ENCODE results near the gene COL5A3. TPM values are rescaled to one million over a fixed set of nuclear protein-coding genes. Genes with fewer than 3 reads are reported as not detected.

Gene COL5A3
- total RNA-seq, 4 donors from 2014 or later = 9.8 to 30.8 (median 25.2) TPM

- H3K4me3 ChIP-seq = no peak overlapping the region
- H3K27me3 ChIP-seq = peaks cover 59% of the 10 kb centered on the region
- H3K27ac ChIP-seq = no peak overlapping the region
- no peaks in the 10 kb centered on the region for H3K4me1 ChIP-seq
- no peak for ATAC-seq
- no peaks in the 10 kb centered on the region for H3K9me3 ChIP-seq
- TF ChIP-seq EP300 (IDR thresholded peaks at IDR 0.05) (no peak), CTCF (IDR thresholded peaks at IDR 0.05) (no peak), POLR2A (IDR thresholded peaks at IDR 0.05) (no peak), POLR2AphosphoS5 (IDR thresholded peaks at IDR 0.05) (no peak)
- WGBS, 2 donors (ENCODE audit: low coverage in 1 of 2) = 70 to 82% methylated on average over 2 to 3 of the region's 6 CpGs
- H3K36me3 ChIP-seq = no peaks in the 10 kb centered on the region
These were observed 10.5 kb upstream of the COL5A3 start for GRCh38 chr19:10020851-10021250.

- H3K27ac ChIP-seq = no peak overlapping the region
- no peaks in the 10 kb centered on the region for H3K9me3 ChIP-seq
- no peaks in the 10 kb centered on the region for H3K4me1 ChIP-seq
- H3K27me3 ChIP-seq = peaks cover 67% of the 10 kb centered on the region
- TF ChIP-seq CTCF (IDR thresholded peaks at IDR 0.05) (no peak), POLR2AphosphoS5 (IDR thresholded peaks at IDR 0.05) (no peak), EP300 (IDR thresholded peaks at IDR 0.05) (no peak)
- no peak overlapping the region for H3K4me3 ChIP-seq
- no peak for ATAC-seq
- WGBS, 2 donors (ENCODE audit: low coverage in 1 of 2) = 77 to 84% methylated on average over 5 of the region's 5 CpGs
- H3K36me3 ChIP-seq = no peaks in the 10 kb centered on the region
These were observed 8.9 kb upstream of the COL5A3 start for GRCh38 chr19:10019246-10019645.

- WGBS, 2 donors (ENCODE audit: low coverage in 1 of 2) = 80% methylated on average over 1 of the region's 9 CpGs; no CpG with 5 or more reads in 1 of the 2 donors
- no peak overlapping the region for H3K4me3 ChIP-seq
- H3K27me3 ChIP-seq = peaks cover 67% of the 10 kb centered on the region
- no peaks in the 10 kb centered on the region for H3K9me3 ChIP-seq
- no peak for TF ChIP-seq POLR2AphosphoS5 (IDR thresholded peaks at IDR 0.05)
- TF ChIP-seq CTCF (IDR thresholded peaks at IDR 0.05) = no peak
- H3K4me1 ChIP-seq = no peaks in the 10 kb centered on the region
- H3K36me3 ChIP-seq = no peaks in the 10 kb centered on the region
- no peak for ATAC-seq
- H3K27ac ChIP-seq = no peak overlapping the region
These were observed 8.5 kb upstream of the COL5A3 start for GRCh38 chr19:10018786-10019185.

- Histone ChIP-seq H3K27ac (no peak overlapping the region), H3K9me3 (no peaks in the 10 kb centered on the region), H3K4me3 (no peak overlapping the region), H3K36me3 (no peaks in the 10 kb centered on the region), H3K4me1 (no peaks in the 10 kb centered on the region), H3K27me3 (peaks cover 67% of the 10 kb centered on the region)
- TF ChIP-seq EP300 (IDR thresholded peaks at IDR 0.05) (no peak), POLR2AphosphoS5 (IDR thresholded peaks at IDR 0.05) (no peak), POLR2A (IDR thresholded peaks at IDR 0.05) (no peak), CTCF (IDR thresholded peaks at IDR 0.05) (no peak)
- 60 to 83% methylated on average over 2 to 3 of the region's 3 CpGs for WGBS, 2 donors (ENCODE audit: low coverage in 1 of 2)
- ATAC-seq = no peak
These were observed 8.0 kb upstream of the COL5A3 start for GRCh38 chr19:10018263-10018662.

- Histone ChIP-seq H3K4me1 (peaks cover 0 to 21% (median 3%) of the 10 kb centered on the region in 3 donors), H3K27ac (no peak overlapping the region), H3K9me3 (no peaks in the 10 kb centered on the region), H3K36me3 (no peaks in the 10 kb centered on the region), H3K27me3 (peaks cover 76% of the 10 kb centered on the region), H3K4me3 (no peak overlapping the region)
- ATAC-seq = no peak
- 6 to 48% methylated on average over 2 of the region's 6 CpGs for WGBS, 2 donors (ENCODE audit: low coverage in 1 of 2)
- TF ChIP-seq POLR2A (IDR thresholded peaks at IDR 0.05) (no peak), CTCF (IDR thresholded peaks at IDR 0.05) (no peak), EP300 (IDR thresholded peaks at IDR 0.05) (no peak), POLR2AphosphoS5 (IDR thresholded peaks at IDR 0.05) (no peak)
These were observed 3.7 kb upstream of the COL5A3 start for GRCh38 chr19:10013834-10014618.

All from gastroesophageal sphincter (tissue), 4 donors.